Karpas-422 (cell line): Measurements from ENCODE around the gene HDAC10. TPM values are rescaled to one million over a fixed set of nuclear protein-coding genes. Genes with fewer than 3 reads are reported as not detected.

Experiments used
- DNase-seq: peaks from one replicate; pipeline ENCODE4 v3.0.0-alpha.2; 2015
- H2AFZ ChIP-seq: fragments of 200-600 bp; sonication (generic); 2 replicates; pipeline ENCODE4 v1.6.1; 2014; ENCODE audit warnings: antibody characterized with exemption, low read length, mixed read lengths
- H3K27ac ChIP-seq: fragments of 200-600 bp; sonication (generic); 2 replicates; pipeline ENCODE4 v1.5.1; 2014; ENCODE audit warnings: mild to moderate bottlenecking, low read length, moderate library complexity
- H3K27me3 ChIP-seq: fragments of 200-600 bp; sonication (generic); 2 replicates; pipeline ENCODE4 v1.6.1; 2014; ENCODE audit warnings: low read length, mixed read lengths
- H3K36me3 ChIP-seq: fragments of 200-600 bp; sonication (generic); 2 replicates; pipeline ENCODE4 v1.6.1; 2014; ENCODE audit warnings: low read length, mixed read lengths; ENCODE audit not compliant: insufficient read depth
- H3K4me1 ChIP-seq: fragments of 200-600 bp; sonication (generic); 2 replicates; pipeline ENCODE4 v1.6.1; 2014; ENCODE audit warnings: mild to moderate bottlenecking, low read length, mixed read lengths
- H3K4me2 ChIP-seq: fragments of 200-600 bp; sonication (generic); 2 replicates; pipeline ENCODE4 v1.6.1; 2014; ENCODE audit warnings: low read length, low read depth, mild to moderate bottlenecking; ENCODE audit not compliant: poor library complexity, severe bottlenecking
- H3K4me3 ChIP-seq: fragments of 200-600 bp; sonication (generic); 2 replicates; pipeline ENCODE4 v1.5.1; 2014; ENCODE audit warnings: mild to moderate bottlenecking, antibody characterized with exemption, low read length, mixed read lengths
- H3K79me2 ChIP-seq: fragments of 200-600 bp; sonication (generic); 2 replicates; pipeline ENCODE4 v1.6.1; 2014; ENCODE audit warnings: mild to moderate bottlenecking, low read length, mixed read lengths
- H3K9ac ChIP-seq: fragments of 200-600 bp; sonication (generic); 2 replicates; pipeline ENCODE4 v1.6.0; 2014; ENCODE audit warnings: low read length
- H3K9me2 ChIP-seq: fragments of 200-600 bp; sonication (generic), shearing (Covaris generic); replicated peaks from 2 replicates; pipeline ENCODE4 v1.6.0; 2014; ENCODE audit warnings: mild to moderate bottlenecking, low read length, moderate library complexity; ENCODE audit not compliant: insufficient read depth
- H3K9me3 ChIP-seq: fragments of 300-700, 200-600 bp; sonication (generic); 2 replicates; pipeline ENCODE4 v1.6.1; 2014; ENCODE audit warnings: low read length, mixed read lengths
- H4K20me1 ChIP-seq: fragments of 200-600 bp; sonication (generic); 2 replicates; pipeline ENCODE4 v1.6.1; 2014; ENCODE audit warnings: mild to moderate bottlenecking, antibody characterized with exemption, low read length, low read depth; ENCODE audit not compliant: insufficient read depth
- total RNA-seq: library from RNA; depleted of rRNA; stranded (reverse); fragments of >200 nt; shearing (Covaris generic); gene quantifications from 2 replicates; pipeline ENCODE4 v1.2.3, GENCODE V29; 2014; ENCODE audit warnings: low replicate concordance

Gene HDAC10
- total RNA-seq, 1 experiment from 2014 or later = 42.3 TPM

DNA sequence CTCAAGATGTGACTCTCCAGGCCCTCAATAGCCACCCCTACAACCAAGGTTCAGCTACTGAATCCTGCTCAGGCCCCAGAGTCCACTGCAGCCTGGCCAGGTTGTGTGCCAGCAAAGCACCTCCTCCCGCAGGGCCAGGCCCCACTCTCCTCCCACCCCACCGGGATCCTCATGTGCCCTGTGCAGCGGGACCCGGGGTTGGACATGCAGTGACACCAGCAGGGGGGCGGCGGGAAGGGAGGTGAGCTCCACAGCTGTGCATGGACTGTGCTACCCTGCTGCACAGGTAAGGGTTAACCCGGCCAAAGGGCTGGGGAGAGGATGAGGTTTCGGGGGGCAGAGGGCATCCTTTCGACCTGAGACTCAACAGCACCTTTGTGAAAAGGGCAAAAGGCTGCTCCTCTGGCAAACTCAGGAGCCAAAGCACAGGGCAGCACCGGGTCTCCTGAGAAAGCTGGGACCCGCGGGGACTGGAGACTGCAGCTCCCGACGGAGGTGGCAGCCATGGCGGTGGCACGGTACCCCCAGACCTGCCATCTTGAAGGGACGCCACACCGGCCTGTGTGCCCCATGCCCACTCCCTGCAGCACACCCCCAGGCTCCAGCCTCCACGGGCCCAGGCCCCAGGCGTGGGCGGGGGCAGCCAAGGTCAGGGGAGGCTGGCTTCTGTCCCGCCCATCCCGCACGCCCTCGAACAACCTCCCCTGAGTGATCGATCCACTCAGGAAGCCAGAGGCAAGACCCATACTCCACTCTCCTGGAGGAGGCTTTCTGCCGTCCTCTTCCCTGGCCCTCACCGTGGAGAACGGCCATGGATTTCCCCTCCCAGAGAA is 45.8 kb upstream of the HDAC10 start:
- DNase-seq = no peak
- no peaks in the 10 kb centered on the region for H3K79me2 ChIP-seq
- no peak overlapping the region for H2AFZ ChIP-seq
- no peaks in the 10 kb centered on the region for H3K36me3 ChIP-seq
- H4K20me1 ChIP-seq = peaks cover 16% of the 10 kb centered on the region; the same call in 1 of the 2 replicates
- no peaks in the 10 kb centered on the region for H3K27me3 ChIP-seq
- H3K4me2 ChIP-seq = no peak overlapping the region
- no peaks in the 10 kb centered on the region for H3K9me3 ChIP-seq
- no peaks in the 10 kb centered on the region for H3K9me2 ChIP-seq
- no peak overlapping the region for H3K4me3 ChIP-seq
- no peak overlapping the region for H3K27ac ChIP-seq
- no peak overlapping the region for H3K9ac ChIP-seq
- H3K4me1 ChIP-seq = peaks cover 37% of the 10 kb centered on the region

DNA sequence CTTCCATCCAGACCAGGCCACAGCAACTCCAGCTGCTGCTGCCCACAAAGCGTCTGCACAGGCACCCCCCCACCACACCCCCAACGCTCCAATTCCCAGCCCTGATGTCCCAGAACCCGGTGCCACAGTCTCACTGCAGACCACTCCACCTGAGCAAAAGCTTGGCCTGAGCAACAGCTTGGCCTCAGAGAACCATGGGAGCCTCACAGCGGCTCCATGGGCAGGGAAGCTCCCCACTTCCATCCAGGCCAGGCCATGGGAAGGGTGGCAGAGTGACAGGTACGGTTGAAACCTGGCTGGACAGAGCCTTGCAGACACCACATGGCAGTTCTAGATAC is 43.2 kb upstream of the HDAC10 start:
- Histone ChIP-seq H2AFZ (no peak overlapping the region), H3K36me3 (no peaks in the 10 kb centered on the region), H3K4me3 (no peak overlapping the region), H3K27me3 (no peaks in the 10 kb centered on the region), H3K79me2 (no peaks in the 10 kb centered on the region), H3K9ac (peak overlapping the region; percentile 24; the same call in 1 of the 2 replicates), H3K9me2 (no peaks in the 10 kb centered on the region), H3K4me2 (peak overlapping the region; percentile 41), H4K20me1 (peaks cover 30% of the 10 kb centered on the region; the same call in 1 of the 2 replicates), H3K27ac (no peak overlapping the region), H3K4me1 (peaks cover 33% of the 10 kb centered on the region), H3K9me3 (no peaks in the 10 kb centered on the region)
- DNase-seq = no peak

DNA sequence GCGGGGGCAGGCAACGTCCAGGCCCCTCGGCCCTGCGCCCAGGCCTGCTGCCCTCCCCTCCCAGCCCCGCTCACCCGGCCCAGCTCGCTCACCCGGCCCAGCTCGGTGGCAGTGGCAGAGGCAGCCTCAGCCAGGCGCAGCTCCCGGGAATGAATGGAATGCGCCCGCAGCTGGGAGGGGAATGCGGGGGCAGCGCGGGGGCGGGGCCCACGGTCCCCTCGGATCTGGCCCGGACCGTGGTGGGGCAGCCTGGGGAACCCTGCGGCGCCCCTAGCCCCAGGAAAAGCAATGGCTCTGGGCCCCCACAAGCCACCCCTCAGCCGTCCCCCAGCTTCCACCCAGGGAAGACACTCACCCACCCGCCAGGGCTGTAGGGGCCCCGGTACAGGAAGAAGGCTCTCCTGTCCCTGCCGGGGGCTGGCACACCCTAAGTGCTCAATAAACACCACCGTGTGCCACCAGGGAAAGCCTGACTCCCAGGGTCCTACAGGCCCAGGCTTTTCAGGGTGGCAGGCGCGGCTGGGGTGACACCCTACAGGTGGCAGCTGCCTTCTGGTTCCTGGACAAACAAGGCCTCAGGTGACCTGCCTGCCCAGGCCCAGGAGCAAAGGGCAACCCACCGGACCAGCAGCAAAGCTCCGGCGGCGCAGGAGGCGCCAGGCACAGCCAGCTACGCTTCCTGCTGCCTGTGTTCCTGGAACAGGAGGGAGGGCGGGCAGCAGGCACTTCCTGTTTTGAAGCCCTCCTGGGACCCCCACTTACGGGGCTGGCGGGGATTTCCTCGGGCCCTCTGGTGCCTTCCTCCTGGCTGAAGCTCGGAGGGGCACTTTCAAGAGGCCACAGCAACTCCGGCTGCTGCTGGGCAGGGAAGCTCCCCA is 42.6 kb upstream of the HDAC10 start:
- H2AFZ ChIP-seq = no peak overlapping the region
- H4K20me1 ChIP-seq = peaks cover 30% of the 10 kb centered on the region; the same call in 1 of the 2 replicates
- H3K79me2 ChIP-seq = no peaks in the 10 kb centered on the region
- H3K4me3 ChIP-seq = no peak overlapping the region
- H3K4me2 ChIP-seq = peak overlapping the region; percentile 41
- H3K9ac ChIP-seq = peak overlapping the region; percentile 24; the same call in 1 of the 2 replicates
- no peak overlapping the region for H3K27ac ChIP-seq
- H3K4me1 ChIP-seq = peaks cover 33% of the 10 kb centered on the region
- H3K9me3 ChIP-seq = no peaks in the 10 kb centered on the region
- no peaks in the 10 kb centered on the region for H3K9me2 ChIP-seq
- peak; percentile 77 for DNase-seq
- H3K27me3 ChIP-seq = no peaks in the 10 kb centered on the region
- no peaks in the 10 kb centered on the region for H3K36me3 ChIP-seq

DNA sequence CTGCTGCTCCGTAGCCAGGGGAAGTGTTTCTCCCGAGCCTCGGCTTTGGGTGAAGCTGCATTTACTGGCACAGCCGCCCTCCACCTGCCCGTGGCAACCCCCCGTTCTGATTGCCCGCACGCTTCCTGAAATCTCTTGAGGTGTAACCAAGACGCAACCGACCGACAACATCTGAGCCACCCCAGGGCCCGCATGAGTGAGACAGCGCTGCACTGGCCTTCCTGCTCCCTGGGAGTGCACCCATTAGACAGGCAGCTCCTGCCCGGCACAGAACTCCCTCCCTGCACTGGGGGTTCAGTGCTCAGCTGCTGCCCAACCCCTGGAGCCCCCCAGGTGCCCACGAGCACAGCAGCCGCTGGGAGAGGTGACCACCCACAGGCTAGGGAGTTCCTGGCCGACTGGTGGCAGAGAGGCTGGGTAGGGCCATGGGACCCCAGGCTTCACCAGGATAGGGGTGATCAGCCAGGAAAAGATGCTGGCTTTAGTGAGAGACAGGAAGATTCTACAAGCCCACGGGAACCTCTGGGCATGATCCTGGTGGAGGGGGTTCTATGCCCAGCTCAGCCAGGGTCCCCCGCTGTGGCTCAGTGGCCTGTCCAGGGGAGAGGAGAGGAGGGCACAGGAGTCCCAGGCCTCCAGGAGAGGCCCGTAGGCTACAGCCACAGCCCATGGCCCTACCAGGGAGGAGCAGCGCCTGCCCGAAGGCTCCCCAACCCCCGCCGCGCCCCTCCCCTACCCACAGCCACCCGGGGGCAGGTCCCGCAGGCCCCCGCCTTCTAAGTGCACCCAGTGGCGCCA is 41.8 kb upstream of the HDAC10 start:
- Histone ChIP-seq H2AFZ (no peak overlapping the region), H4K20me1 (peaks cover 27% of the 10 kb centered on the region; the same call in 1 of the 2 replicates), H3K36me3 (no peaks in the 10 kb centered on the region), H3K4me1 (peaks cover 33% of the 10 kb centered on the region), H3K9me2 (no peaks in the 10 kb centered on the region), H3K4me2 (peak overlapping the region; percentile 20), H3K9me3 (no peaks in the 10 kb centered on the region), H3K27ac (no peak overlapping the region), H3K79me2 (no peaks in the 10 kb centered on the region), H3K27me3 (no peaks in the 10 kb centered on the region), H3K4me3 (no peak overlapping the region), H3K9ac (no peak overlapping the region)
- peak; percentile 74 for DNase-seq

DNA sequence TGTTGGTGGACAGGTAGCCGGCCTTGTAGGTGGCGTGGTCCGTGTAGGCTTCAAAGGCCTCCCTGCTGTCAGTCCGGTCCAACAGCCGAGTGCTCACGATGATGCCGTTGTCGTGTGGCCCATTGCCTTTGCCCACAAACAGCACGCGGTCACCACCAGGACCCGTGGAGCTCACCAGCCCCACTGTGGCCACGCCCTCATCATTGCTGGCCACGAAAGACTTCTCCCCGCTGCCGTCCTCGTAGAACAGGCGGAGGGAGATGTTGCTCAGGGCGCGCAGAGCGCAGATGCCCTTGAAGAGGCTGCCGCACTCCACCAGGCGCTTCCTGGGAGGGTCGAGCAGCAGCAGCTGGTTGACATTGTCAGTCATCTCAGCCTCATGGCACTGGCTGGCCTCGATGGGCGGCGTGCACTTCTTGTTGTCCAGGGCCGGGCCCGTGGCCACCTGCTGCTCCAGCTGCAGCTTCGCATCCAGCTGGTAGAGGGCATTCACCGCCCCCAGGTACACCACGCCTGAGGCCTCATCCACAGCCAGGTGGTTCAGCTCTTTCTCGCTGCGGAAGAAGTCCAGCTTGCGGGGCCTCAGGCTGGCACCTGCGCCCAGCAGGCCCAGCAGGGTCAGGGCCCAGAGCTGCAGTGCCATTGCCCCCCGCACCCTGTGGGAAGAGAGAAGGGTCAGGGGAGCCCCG is 39.0 kb upstream of the HDAC10 start:
- Histone ChIP-seq H3K27me3 (no peaks in the 10 kb centered on the region), H3K36me3 (no peaks in the 10 kb centered on the region), H3K9me3 (no peaks in the 10 kb centered on the region), H3K4me1 (peaks cover 30% of the 10 kb centered on the region), H3K9me2 (no peaks in the 10 kb centered on the region), H3K4me3 (no peak overlapping the region), H3K27ac (no peak overlapping the region), H3K79me2 (no peaks in the 10 kb centered on the region), H4K20me1 (peaks cover 27% of the 10 kb centered on the region; the same call in 1 of the 2 replicates), H3K9ac (no peak overlapping the region), H2AFZ (no peak overlapping the region), H3K4me2 (no peak overlapping the region)
- DNase-seq = no peak

DNA sequence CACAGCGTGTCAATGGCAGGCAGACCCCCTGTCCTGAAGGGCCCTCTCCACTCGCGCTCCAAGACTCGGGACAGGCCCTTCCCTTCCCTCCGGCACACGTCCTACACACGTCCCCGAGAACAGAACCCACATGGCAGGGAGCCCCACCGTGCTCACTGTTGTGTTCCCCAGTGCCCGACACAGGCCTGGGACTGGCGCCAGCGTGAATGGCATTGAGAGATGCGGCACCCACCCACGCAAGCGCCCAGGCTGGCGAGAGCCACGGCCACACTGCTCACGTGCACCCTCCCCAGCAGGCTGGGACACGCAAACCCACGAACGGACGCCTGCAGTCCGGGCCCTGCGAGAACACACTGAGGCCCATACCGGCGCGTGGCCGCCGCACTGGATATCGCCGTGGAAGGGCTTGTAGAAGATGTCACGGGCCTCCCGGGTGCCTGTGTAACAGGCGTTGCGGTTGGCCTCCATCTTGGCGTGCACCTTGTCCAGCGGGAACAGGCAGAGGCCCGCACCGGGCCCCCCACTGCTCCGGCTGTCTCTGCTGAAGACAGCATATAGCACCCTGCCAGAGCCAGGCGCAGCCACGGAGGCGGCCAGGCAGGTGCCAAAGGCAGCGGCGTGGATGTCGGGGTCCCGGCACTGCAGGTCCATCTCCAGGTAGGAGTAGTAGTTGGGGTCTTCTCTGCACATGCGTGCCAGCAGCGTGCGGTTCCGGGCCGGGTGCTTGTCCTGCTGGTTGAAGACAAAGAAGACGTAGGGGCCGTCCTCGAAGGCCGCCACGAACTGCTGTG is 38.3 kb upstream of the HDAC10 start:
- Histone ChIP-seq H3K27ac (no peak overlapping the region), H3K36me3 (no peaks in the 10 kb centered on the region), H3K4me1 (peaks cover 29% of the 10 kb centered on the region), H3K9ac (no peak overlapping the region), H3K9me3 (no peaks in the 10 kb centered on the region), H2AFZ (no peak overlapping the region), H4K20me1 (peaks cover 20% of the 10 kb centered on the region; the same call in 1 of the 2 replicates), H3K79me2 (no peaks in the 10 kb centered on the region), H3K4me3 (no peak overlapping the region), H3K4me2 (no peak overlapping the region), H3K27me3 (no peaks in the 10 kb centered on the region), H3K9me2 (no peaks in the 10 kb centered on the region)
- no peak for DNase-seq

DNA sequence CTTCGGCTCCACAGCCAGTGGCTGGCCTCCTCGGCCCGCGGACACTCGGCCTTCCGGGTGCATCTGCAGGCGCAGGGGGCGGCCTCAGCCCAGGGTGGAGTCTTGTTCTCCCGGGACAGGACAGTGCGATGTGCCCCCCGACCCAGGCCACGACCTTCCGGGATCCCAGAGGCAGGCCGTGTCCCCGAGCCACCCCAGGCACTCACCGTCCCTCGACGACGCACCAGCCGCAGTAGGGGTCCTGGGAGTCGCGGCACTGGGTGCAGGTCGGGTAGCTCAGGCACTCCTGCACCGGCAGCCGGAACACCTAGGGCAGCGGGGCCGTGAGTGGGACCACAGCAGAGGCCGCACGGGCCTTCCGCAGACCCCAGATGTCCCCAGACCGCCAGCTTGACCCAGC is 36.7 kb upstream of the HDAC10 start:
- no peak overlapping the region for H3K4me2 ChIP-seq
- H3K9ac ChIP-seq = no peak overlapping the region
- H3K27ac ChIP-seq = no peak overlapping the region
- no peaks in the 10 kb centered on the region for H3K36me3 ChIP-seq
- no peaks in the 10 kb centered on the region for H3K79me2 ChIP-seq
- no peaks in the 10 kb centered on the region for H3K9me3 ChIP-seq
- peaks cover 14% of the 10 kb centered on the region; the same call in 1 of the 2 replicates for H4K20me1 ChIP-seq
- no peaks in the 10 kb centered on the region for H3K9me2 ChIP-seq
- no peak for DNase-seq
- H2AFZ ChIP-seq = no peak overlapping the region
- H3K27me3 ChIP-seq = no peaks in the 10 kb centered on the region
- H3K4me3 ChIP-seq = no peak overlapping the region
- peaks cover 12% of the 10 kb centered on the region for H3K4me1 ChIP-seq
